Stimulated activated naive CD8-positive, alpha-beta T cell treated with anti-CD3 and anti-CD28 coated beads, Interleukin-15, Interleukin-2, amounts not matched to agents 100 U/mL and 50 U/mL, for 24 hours (primary cell): ENCODE measurements around the gene TBC1D22B.
"Not testable (repeated sequence)": the region's sequence is repeated elsewhere in the genome, so short reads cannot be mapped to it uniquely, and the experiment has no call there.

Experiments used
- ATAC-seq: fragments of 150-1000 bp; cut with Tn5 transposase; one replicate; pipeline ENCODE4 v1.10.0; 2021
- DNase-seq: peaks from one replicate; pipeline ENCODE4 v3.0.0; 2021

TBC1D22B gene

GRCh38 chr6:37321516-37322415 lies 64.2 kb downstream of the TBC1D22B start:
- ATAC-seq = no peak
- DNase-seq = no peak

GRCh38 chr6:37323580-37323979 lies 66.0 kb downstream of the TBC1D22B start:
- ATAC-seq (no peak), DNase-seq (no peak)

- ATAC-seq (peak; percentile 79), DNase-seq (peak; percentile 11)
These were observed 66.8 kb downstream of the TBC1D22B start for GRCh38 chr6:37324131-37325033.

- DNase-seq, ATAC-seq: not testable (repeated sequence)
These were observed 72.8 kb downstream of the TBC1D22B start for GRCh38 chr6:37330345-37330744.

- no peak for ATAC-seq
- no peak for DNase-seq
These were observed 73.5 kb downstream of the TBC1D22B start for GRCh38 chr6:37331047-37331446.

GRCh38 chr6:37332894-37333293 lies 75.3 kb downstream of the TBC1D22B start:
- DNase-seq = no peak
- ATAC-seq = no peak

GRCh38 chr6:37334047-37334446 lies 76.5 kb downstream of the TBC1D22B start:
- ATAC-seq = no peak
- no peak for DNase-seq

GRCh38 chr6:37338317-37338716 lies 80.7 kb downstream of the TBC1D22B start:
- DNase-seq, ATAC-seq: not testable (repeated sequence)

- no peak for DNase-seq
- no peak for ATAC-seq
These were observed 81.2 kb downstream of the TBC1D22B start for GRCh38 chr6:37338745-37339255.

- no peak for ATAC-seq
- no peak for DNase-seq
These were observed 82.4 kb downstream of the TBC1D22B start for GRCh38 chr6:37339741-37340638.

- no peak for ATAC-seq
- no peak for DNase-seq
These were observed 83.0 kb downstream of the TBC1D22B start for GRCh38 chr6:37340639-37340943.

- no peak for DNase-seq
- ATAC-seq = no peak
These were observed 85.7 kb downstream of the TBC1D22B start for GRCh38 chr6:37343248-37343647.

- DNase-seq = no peak
- ATAC-seq = no peak
These were observed 86.7 kb downstream of the TBC1D22B start for GRCh38 chr6:37344308-37344707.

GRCh38 chr6:37345804-37346203 lies 88.2 kb downstream of the TBC1D22B start:
- ATAC-seq, DNase-seq: not testable (repeated sequence)

GRCh38 chr6:37347177-37347576 lies 89.6 kb downstream of the TBC1D22B start:
- ATAC-seq (no peak), DNase-seq (no peak)

- DNase-seq (no peak), ATAC-seq (no peak)
These were observed 90.1 kb downstream of the TBC1D22B start for GRCh38 chr6:37347670-37348111.

GRCh38 chr6:37351027-37351426 lies 93.5 kb downstream of the TBC1D22B start:
- DNase-seq (no peak), ATAC-seq (no peak)

- DNase-seq (no peak), ATAC-seq (no peak)
These were observed 94.8 kb downstream of the TBC1D22B start for GRCh38 chr6:37352384-37352783.

GRCh38 chr6:37353761-37354525 lies 96.4 kb downstream of the TBC1D22B start, which contains the start of gene RNF8:
TSS of gene RNF8 (plus strand) at chr6:37353983. CDS start at chr6:37354165, 182 bp downstream.
- DNase-seq = peak; percentile 96
- peak; percentile 96 for ATAC-seq

- DNase-seq (peak; percentile 34), ATAC-seq (peak; percentile 8)
These were observed 97.2 kb downstream of the TBC1D22B start for GRCh38 chr6:37354526-37355384.
